ENCODE data around the gene HIPK2. TPM values are rescaled to one million over a fixed set of nuclear protein-coding genes. Genes with fewer than 3 reads are reported as not detected.

HIPK2 gene
- total RNA-seq, 1 donor from 2014 or later = 45.1 TPM

- TF ChIP-seq, protein P1, sequence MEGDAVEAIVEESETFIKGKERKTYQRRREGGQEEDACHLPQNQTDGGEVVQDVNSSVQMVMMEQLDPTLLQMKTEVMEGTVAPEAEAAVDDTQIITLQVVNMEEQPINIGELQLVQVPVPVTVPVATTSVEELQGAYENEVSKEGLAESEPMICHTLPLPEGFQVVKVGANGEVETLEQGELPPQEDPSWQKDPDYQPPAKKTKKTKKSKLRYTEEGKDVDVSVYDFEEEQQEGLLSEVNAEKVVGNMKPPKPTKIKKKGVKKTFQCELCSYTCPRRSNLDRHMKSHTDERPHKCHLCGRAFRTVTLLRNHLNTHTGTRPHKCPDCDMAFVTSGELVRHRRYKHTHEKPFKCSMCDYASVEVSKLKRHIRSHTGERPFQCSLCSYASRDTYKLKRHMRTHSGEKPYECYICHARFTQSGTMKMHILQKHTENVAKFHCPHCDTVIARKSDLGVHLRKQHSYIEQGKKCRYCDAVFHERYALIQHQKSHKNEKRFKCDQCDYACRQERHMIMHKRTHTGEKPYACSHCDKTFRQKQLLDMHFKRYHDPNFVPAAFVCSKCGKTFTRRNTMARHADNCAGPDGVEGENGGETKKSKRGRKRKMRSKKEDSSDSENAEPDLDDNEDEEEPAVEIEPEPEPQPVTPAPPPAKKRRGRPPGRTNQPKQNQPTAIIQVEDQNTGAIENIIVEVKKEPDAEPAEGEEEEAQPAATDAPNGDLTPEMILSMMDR (conservative IDR thresholded peaks at IDR 0.05; ENCODE audit: low read depth, low read length) = no peak
- DNase-seq (ENCODE audit: low read depth) = no peak
- no peak overlapping the region for H3K4me3 ChIP-seq (ENCODE audit: low read depth, low read length)
Observed at GRCh38 chr7:139820089-139820488, 42.3 kb upstream of the HIPK2 start.

DNA sequence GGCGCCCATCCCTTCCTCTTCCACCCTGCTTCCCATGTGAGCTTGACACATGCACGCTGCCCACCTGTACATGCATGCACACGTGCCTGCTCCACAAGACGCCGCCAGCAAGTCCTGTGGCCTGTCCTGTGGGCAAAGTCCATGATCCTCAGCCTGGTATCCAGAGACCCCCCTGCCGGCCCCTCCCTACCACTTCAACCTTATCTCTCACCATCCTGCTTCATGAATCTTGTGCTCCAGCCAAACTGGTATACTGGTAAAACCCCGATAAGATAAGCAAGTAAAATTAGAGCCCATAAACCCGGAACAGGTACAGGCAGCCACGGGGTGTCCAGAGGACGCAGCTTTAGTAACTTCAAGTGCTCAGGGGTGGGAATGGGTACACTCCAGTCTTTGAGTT is 39.5 kb upstream of the HIPK2 start:
- no peak for DNase-seq (ENCODE audit: low read depth)
- TF ChIP-seq, protein P1 (conservative IDR thresholded peaks at IDR 0.05; ENCODE audit: low read depth, low read length) = no peak
- no peak overlapping the region for H3K4me3 ChIP-seq (ENCODE audit: low read depth, low read length)

DNA sequence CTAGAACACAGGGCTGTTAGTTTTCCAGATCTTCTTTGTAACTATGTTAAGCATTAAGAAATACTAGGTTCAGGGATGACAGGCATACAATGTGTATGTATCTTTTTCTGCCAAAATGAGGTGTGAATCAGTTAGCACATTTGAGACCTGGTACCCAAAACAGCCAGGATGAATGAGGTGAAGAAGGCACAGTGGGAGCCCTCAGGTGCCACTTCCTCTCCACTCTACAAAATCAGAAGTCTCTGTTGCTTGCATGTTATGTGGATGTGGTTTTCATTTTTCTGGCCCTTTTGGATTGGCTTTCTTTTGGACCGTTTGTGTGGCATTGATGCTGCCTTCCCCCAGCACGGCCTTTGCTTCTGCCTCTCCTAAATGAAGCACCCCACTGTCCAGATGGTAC is 35.9 kb upstream of the HIPK2 start:
- no peak for DNase-seq (ENCODE audit: low read depth)
- H3K4me3 ChIP-seq (ENCODE audit: low read depth, low read length) = no peak overlapping the region
- TF ChIP-seq, protein P1 (conservative IDR thresholded peaks at IDR 0.05; ENCODE audit: low read depth, low read length) = no peak

GRCh38 chr7:139813151-139813550 is 35.4 kb upstream of the HIPK2 start:
- no peak overlapping the region for H3K4me3 ChIP-seq (ENCODE audit: low read depth, low read length)
- DNase-seq (ENCODE audit: low read depth) = no peak
- TF ChIP-seq, protein P1 (conservative IDR thresholded peaks at IDR 0.05; ENCODE audit: low read depth, low read length) = no peak

DNA sequence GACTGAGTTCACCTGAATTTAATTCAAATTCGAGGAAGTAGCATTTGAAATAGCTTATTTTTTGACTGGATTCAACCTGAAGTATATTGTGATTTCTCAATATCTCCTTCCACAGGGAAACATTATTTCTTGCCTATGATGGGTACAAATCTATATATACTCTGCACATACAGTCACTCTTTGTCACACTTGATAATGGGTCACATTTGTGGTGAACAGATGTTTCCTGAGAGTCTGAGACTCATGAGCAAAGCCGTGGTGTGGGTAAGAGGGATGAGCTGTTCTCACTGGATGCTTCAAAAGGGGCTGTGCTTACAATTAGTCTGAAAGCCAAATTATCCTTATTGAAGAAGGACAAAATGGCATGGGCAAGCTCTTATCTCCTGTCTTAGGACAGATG is 33.3 kb upstream of the HIPK2 start:
- DNase-seq (ENCODE audit: low read depth) = no peak
- TF ChIP-seq, protein P1 (conservative IDR thresholded peaks at IDR 0.05; ENCODE audit: low read depth, low read length) = no peak
- H3K4me3 ChIP-seq (ENCODE audit: low read depth, low read length) = no peak overlapping the region

DNA sequence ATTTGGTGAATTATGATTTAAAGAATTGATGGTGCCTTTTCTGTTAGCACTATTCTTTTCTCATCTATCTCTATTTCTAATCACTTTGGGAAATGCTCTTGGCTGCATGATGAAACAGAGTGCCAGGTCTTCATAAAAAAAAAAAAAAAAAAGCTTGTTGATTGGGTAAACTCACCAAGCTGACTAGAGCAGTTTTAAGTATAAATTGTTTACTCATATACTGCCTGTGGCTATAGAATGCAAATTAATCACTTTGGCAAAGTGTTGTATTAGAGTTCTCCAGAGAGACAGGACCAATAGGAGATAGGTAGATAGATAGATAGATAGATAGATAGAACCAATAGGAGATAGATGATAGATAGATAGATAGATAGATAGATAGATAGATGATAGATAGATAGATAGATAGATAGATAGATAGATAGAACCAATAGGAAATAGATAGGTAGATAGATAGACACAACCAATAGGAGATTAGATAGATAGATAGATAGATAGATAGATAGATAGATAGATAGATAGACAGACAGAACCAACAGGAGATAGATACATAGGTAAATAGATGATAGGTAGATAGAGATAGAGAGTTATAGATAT is 31.1 kb upstream of the HIPK2 start:
- TF ChIP-seq, protein P1 (conservative IDR thresholded peaks at IDR 0.05; ENCODE audit: low read depth, low read length) = no peak
- H3K4me3 ChIP-seq (ENCODE audit: low read depth, low read length) = no peak overlapping the region
- DNase-seq (ENCODE audit: low read depth) = no peak

GRCh38 chr7:139808427-139808826 is 30.6 kb upstream of the HIPK2 start:
- H3K4me3 ChIP-seq (ENCODE audit: low read depth, low read length) = no peak overlapping the region
- TF ChIP-seq, protein P1 (conservative IDR thresholded peaks at IDR 0.05; ENCODE audit: low read depth, low read length) = no peak

More at GRCh38 chr7:139808427-139808826, 30.6 kb upstream of the HIPK2 start:
- DNase-seq (ENCODE audit: low read depth) = no peak

All from epithelial cell of proximal tubule (primary cell).